CD4-positive, alpha-beta T cell treated with Interleukin-17A for 4 hours (primary cell): ENCODE measurements around the gene CLNK.
A peak's percentile ranks its signal among the peaks of the same experiment; 100 is the strongest.

Experiments
- DNase-seq: peaks from one replicate; pipeline ENCODE4 v3.0.0-alpha.2; 2020; ENCODE audit warnings: mixed read lengths

The CLNK gene

GRCh38 chr4:10492464-10492863 lies 192.1 kb downstream of the CLNK start:
- no peak for DNase-seq

- no peak for DNase-seq
Measured at GRCh38 chr4:10491401-10491800, 193.2 kb downstream of the CLNK start.

GRCh38 chr4:10490996-10491395 lies 193.6 kb downstream of the CLNK start:
- DNase-seq, result no peak

GRCh38 chr4:10482913-10483312 lies 201.7 kb downstream of the CLNK start:
- DNase-seq, result no peak

GRCh38 chr4:10480616-10481015 lies 204.0 kb downstream of the CLNK start:
- DNase-seq, result no peak

- no peak for DNase-seq
Measured at GRCh38 chr4:10478621-10479020, 205.9 kb downstream of the CLNK start.

GRCh38 chr4:10470505-10470904 lies 214.1 kb downstream of the CLNK start:
- no peak for DNase-seq

- DNase-seq, result no peak
Measured at GRCh38 chr4:10466161-10466560, 218.4 kb downstream of the CLNK start.

- no peak for DNase-seq
Measured at GRCh38 chr4:10462876-10463275, 221.7 kb downstream of the CLNK start.

- DNase-seq, result no peak
Measured at GRCh38 chr4:10461850-10462400, 222.6 kb downstream of the CLNK start.

- DNase-seq, result peak; percentile 84
Measured at GRCh38 chr4:10461091-10461849, 223.3 kb downstream of the CLNK start.

GRCh38 chr4:10460313-10461047 lies 224.1 kb downstream of the CLNK start:
- DNase-seq, result no peak

- DNase-seq, result no peak
Measured at GRCh38 chr4:10459305-10459704, 225.3 kb downstream of the CLNK start.

GRCh38 chr4:10458177-10458576 lies 226.4 kb downstream of the CLNK start:
- DNase-seq, result no peak

GRCh38 chr4:10457255-10457801 lies 227.2 kb downstream of the CLNK start, which contains the start of gene ZNF518B:
Gene ZNF518B (minus strand): TSS chr4:10457426. CDS start chr4:10446328, 11,098 bp downstream.
- peak; percentile 87 for DNase-seq

- peak; percentile 68 for DNase-seq
Measured at GRCh38 chr4:10456595-10457254, 227.8 kb downstream of the CLNK start.

- no peak for DNase-seq
Measured at GRCh38 chr4:10456260-10456594, 228.3 kb downstream of the CLNK start.

- no peak for DNase-seq
Measured at GRCh38 chr4:10455133-10455532, 229.4 kb downstream of the CLNK start.

GRCh38 chr4:10454726-10455125 lies 229.8 kb downstream of the CLNK start:
- no peak for DNase-seq

GRCh38 chr4:10454121-10454520 lies 230.4 kb downstream of the CLNK start:
- no peak for DNase-seq

- no peak for DNase-seq
Measured at GRCh38 chr4:10448991-10449390, 235.6 kb downstream of the CLNK start.

- DNase-seq, result no peak
Measured at GRCh38 chr4:10442976-10443375, 241.6 kb downstream of the CLNK start.

- no peak for DNase-seq
Measured at GRCh38 chr4:10441512-10441911, 243.1 kb downstream of the CLNK start.
